Smooth muscle cell (in vitro differentiated cells): ENCODE results near the gene RBM27. TPM values are rescaled to one million over a fixed set of nuclear protein-coding genes. Genes with fewer than 3 reads are reported as not detected.
"Not testable (repeated sequence)": the region's sequence is repeated elsewhere in the genome, so short reads cannot be mapped to it uniquely, and the experiment has no call there.

Source experiments
- DNase-seq: peaks from one replicate; lab custom pipeline; 2025; ENCODE audit not compliant: unreplicated experiment; lab: John Stamatoyannopoulos, UW
- H2AFZ ChIP-seq: fragments of 200-600 bp; sonication (generic); 2 replicates; pipeline ENCODE4 v1.6.0; 2016; ENCODE audit warnings: antibody characterized with exemption, low read depth, mild to moderate bottlenecking
- H3F3A ChIP-seq: fragments of 200-600 bp; sonication (generic); 2 replicates; pipeline ENCODE4 v1.6.0; 2017; ENCODE audit warnings: antibody characterized with exemption, low read depth
- H3K27ac ChIP-seq: fragments of 200-600 bp; sonication (generic); 2 replicates; pipeline ENCODE4 v1.5.1; 2016; ENCODE audit warnings: low read depth, mild to moderate bottlenecking
- H3K27me3 ChIP-seq: fragments of 200-600 bp; sonication (generic); 2 replicates; pipeline ENCODE4 v1.6.1; 2016; ENCODE audit warnings: low read depth, mild to moderate bottlenecking
- H3K36me3 ChIP-seq: fragments of 200-600 bp; sonication (generic); 2 replicates; pipeline ENCODE4 v1.5.1; 2016; ENCODE audit warnings: low read depth
- H3K4me1 ChIP-seq: fragments of 200-600 bp; sonication (generic); 2 replicates; pipeline ENCODE4 v1.5.1; 2016; ENCODE audit warnings: low read depth
- H3K4me2 ChIP-seq: fragments of 200-600 bp; sonication (generic); 2 replicates; pipeline ENCODE4 v1.6.0; 2016; ENCODE audit warnings: mild to moderate bottlenecking
- H3K4me3 ChIP-seq: fragments of 200-600 bp; sonication (generic); 2 replicates; pipeline ENCODE4 v1.5.1; 2016; ENCODE audit warnings: mild to moderate bottlenecking
- H3K79me2 ChIP-seq: fragments of 200-600 bp; sonication (generic); 2 replicates; pipeline ENCODE4 v1.6.0; 2016; ENCODE audit warnings: low read depth, mild to moderate bottlenecking
- H3K9ac ChIP-seq: fragments of 200-600 bp; sonication (generic); 2 replicates; pipeline ENCODE4 v1.6.0; 2016; ENCODE audit warnings: low read depth
- H3K9me3 ChIP-seq: fragments of 200-600 bp; sonication (generic); replicated peaks from 2 replicates; pipeline ENCODE4 v1.5.1; 2016; ENCODE audit warnings: low read depth
- H4K20me1 ChIP-seq: fragments of 200-600 bp; sonication (generic); 2 replicates; pipeline ENCODE4 v1.6.0; 2016; ENCODE audit warnings: low read depth
- WGBS: methylation state at CpG from one replicate; pipeline ENCODE4 v1.1.7; 2016; ENCODE audit warnings: low lambda C conversion rate; 5-methylcytosine and 5-hydroxymethylcytosine counted together
- polyA plus RNA-seq: library from polyadenylated mRNA; unstranded; fragments of >200 nt; fragmentation: Nextera tagmentation; extraction: Ambion mirVana; gene quantifications from 2 replicates; pipeline ENCODE4 v1.2.1, GENCODE V29; 2016
- total RNA-seq: library from RNA; depleted of rRNA; stranded (reverse); fragments of >200 nt; gene quantifications from 2 replicates; pipeline ENCODE4 v1.2.3, GENCODE V29; 2014
- TF ChIP-seq, protein P1 (sequence below): fragments of 200-600 bp; sonication (generic); IDR thresholded peaks from 2 replicates; pipeline ENCODE4 v1.5.1; 2017; ENCODE audit warnings: borderline replicate concordance, mild to moderate bottlenecking, antibody characterized with exemption; ENCODE audit not compliant: insufficient read depth, poor library complexity, severe bottlenecking

The RBM27 gene
- total and polyA plus RNA-seq, 2 experiments from 2014 or later = 2.5 to 25.6 TPM

DNA sequence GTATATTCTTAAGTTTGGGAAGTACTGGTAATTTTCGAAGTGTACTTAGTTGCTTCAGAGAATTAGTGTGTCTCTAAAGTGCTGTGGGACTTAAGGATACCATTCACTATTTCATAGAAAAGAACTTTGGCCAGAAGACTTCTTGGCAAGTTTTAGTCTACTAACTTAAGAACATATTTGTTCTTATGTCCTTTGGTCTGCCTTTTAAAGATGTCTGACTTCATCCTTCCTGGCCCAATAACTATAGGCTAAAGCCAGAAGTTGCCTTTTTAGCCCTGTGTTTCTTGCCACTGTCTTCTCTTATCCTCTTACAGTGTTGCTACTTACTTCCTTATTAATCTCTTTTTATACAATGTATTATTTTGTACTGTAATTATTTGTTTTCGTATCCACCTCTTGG is 6.3 kb downstream of the RBM27 start:
- WGBS = 95% methylated on average over 2 of the region's 2 CpGs
- no peaks in the 10 kb centered on the region for H3K27me3 ChIP-seq
- no peaks in the 10 kb centered on the region for H3K9me3 ChIP-seq

DNA sequence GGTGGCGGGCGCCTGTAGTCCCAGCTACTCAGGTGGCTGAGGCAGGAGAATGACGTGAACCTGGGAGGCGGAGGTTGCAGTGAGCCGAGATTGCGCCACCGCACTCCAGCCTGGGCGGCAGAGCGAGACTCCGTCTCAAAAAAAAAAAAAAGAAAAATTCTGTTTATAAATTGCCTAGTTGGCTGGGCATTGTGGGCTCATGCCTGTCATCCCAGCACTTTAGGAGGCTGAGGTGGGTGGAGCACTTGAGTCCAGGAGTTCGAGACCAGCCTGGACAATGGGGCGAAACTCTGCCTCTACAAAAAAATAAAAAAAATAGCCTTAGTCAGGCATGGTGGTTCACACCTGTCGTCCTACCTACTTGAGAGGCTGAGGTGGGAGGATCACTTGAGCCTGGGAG is 7.4 kb downstream of the RBM27 start:
- not testable (repeated sequence) for H3K9me3 ChIP-seq, H3F3A ChIP-seq, H3K4me2 ChIP-seq, H3K4me3 ChIP-seq, H3K27me3 ChIP-seq, H3K9ac ChIP-seq, H3K27ac ChIP-seq, DNase-seq, H3K4me1 ChIP-seq, H2AFZ ChIP-seq, H3K36me3 ChIP-seq
- peaks cover 93% of the 10 kb centered on the region for H4K20me1 ChIP-seq
- H3K79me2 ChIP-seq = peaks cover 99% of the 10 kb centered on the region
- 99% methylated on average over 13 of the region's 13 CpGs for WGBS

More for the DNA sequence above, 6.3 kb downstream of the RBM27 start:
- no peak overlapping the region for H3K4me2 ChIP-seq
- H3K9ac ChIP-seq = no peak overlapping the region
- H3K4me1 ChIP-seq = peaks cover 8% of the 10 kb centered on the region
- TF ChIP-seq, protein P1, sequence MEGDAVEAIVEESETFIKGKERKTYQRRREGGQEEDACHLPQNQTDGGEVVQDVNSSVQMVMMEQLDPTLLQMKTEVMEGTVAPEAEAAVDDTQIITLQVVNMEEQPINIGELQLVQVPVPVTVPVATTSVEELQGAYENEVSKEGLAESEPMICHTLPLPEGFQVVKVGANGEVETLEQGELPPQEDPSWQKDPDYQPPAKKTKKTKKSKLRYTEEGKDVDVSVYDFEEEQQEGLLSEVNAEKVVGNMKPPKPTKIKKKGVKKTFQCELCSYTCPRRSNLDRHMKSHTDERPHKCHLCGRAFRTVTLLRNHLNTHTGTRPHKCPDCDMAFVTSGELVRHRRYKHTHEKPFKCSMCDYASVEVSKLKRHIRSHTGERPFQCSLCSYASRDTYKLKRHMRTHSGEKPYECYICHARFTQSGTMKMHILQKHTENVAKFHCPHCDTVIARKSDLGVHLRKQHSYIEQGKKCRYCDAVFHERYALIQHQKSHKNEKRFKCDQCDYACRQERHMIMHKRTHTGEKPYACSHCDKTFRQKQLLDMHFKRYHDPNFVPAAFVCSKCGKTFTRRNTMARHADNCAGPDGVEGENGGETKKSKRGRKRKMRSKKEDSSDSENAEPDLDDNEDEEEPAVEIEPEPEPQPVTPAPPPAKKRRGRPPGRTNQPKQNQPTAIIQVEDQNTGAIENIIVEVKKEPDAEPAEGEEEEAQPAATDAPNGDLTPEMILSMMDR = no peak
- H2AFZ ChIP-seq = no peak overlapping the region
- DNase-seq = no peak
- H3F3A ChIP-seq = no peaks in the 10 kb centered on the region
- H4K20me1 ChIP-seq = peaks cover 90% of the 10 kb centered on the region
- no peaks in the 10 kb centered on the region for H3K36me3 ChIP-seq
- peaks cover 99% of the 10 kb centered on the region for H3K79me2 ChIP-seq
- H3K27ac ChIP-seq = no peak overlapping the region
- no peak overlapping the region for H3K4me3 ChIP-seq

DNA sequence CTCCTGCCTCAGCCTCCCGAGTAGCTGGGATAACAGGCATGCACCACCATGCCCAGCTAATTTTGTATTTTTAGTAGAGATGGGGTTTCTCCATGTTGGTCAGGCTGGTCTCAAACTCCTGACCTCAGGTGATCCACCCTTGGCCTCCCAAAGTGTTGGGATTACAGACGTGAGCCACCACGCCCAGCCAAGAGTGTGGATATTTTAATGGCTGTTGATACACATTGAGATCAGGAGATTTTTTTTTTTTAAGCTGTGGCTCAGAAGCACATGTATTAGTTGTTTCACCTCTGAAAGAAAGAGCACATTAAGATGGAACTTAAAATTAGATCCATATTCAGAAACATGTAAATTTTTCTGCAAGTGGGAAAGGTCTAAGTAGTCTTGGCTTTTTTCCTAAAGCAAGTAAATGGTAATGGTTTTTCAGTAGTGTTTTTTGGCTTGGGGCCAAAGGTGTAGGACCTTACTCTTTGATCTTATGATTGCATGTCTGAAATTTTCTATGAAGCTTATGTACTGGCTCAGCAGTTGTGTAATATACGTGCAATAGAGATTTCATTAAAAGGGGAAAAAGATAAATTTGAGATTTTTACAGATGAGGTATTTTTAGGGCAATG is 9.9 kb downstream of the RBM27 start:
- no peak overlapping the region for H3K4me3 ChIP-seq
- H3K4me2 ChIP-seq = no peak overlapping the region
- no peaks in the 10 kb centered on the region for H3K36me3 ChIP-seq
- H4K20me1 ChIP-seq = peaks cover 100% of the 10 kb centered on the region
- DNase-seq = no peak
- 87% methylated on average over 4 of the region's 4 CpGs for WGBS
- H3K4me1 ChIP-seq = no peaks in the 10 kb centered on the region
- H3F3A ChIP-seq = no peaks in the 10 kb centered on the region
- no peak overlapping the region for H3K27ac ChIP-seq
- no peak overlapping the region for H2AFZ ChIP-seq
- H3K9ac ChIP-seq = no peak overlapping the region
- TF ChIP-seq, protein P1 = no peak
- peaks cover 99% of the 10 kb centered on the region for H3K79me2 ChIP-seq
- no peaks in the 10 kb centered on the region for H3K9me3 ChIP-seq
- no peaks in the 10 kb centered on the region for H3K27me3 ChIP-seq

DNA sequence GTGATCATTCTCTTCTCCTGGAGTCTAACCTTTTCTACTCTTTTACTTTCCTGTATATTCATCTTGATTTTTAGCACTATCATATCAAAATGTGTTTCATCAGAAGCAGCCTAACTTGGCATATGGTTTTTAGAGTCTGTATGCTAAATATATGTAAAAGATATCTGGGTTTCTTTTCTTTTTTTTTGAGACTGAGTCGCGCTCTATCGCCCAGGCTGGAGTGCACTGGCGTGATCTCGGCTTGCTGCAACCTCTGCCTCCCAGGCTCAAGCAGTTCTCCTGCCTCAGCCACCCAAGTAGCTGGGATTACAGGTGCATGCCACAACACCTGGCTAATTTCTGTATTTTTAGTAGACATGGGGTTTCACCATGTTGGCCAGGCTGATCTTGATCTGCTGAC is 11.5 kb downstream of the RBM27 start:
- 99% methylated on average over 5 of the region's 5 CpGs for WGBS
- H4K20me1 ChIP-seq = peaks cover 100% of the 10 kb centered on the region

More for the DNA sequence above, 11.5 kb downstream of the RBM27 start:
- not testable (repeated sequence) for H3K27me3 ChIP-seq, H3K36me3 ChIP-seq, H3K9me3 ChIP-seq, H3K4me3 ChIP-seq, H2AFZ ChIP-seq, H3F3A ChIP-seq, DNase-seq, H3K4me1 ChIP-seq, H3K9ac ChIP-seq, H3K27ac ChIP-seq, H3K4me2 ChIP-seq
- H3K79me2 ChIP-seq = peaks cover 91% of the 10 kb centered on the region
